Hematopoietic multipotent progenitor cell treated with erythropoietin and hydrocortisone succinate and interleukin-3 and kit ligand, for 17 days (in vitro differentiated cells): ENCODE results near the gene RXRA.
A peak's percentile ranks its signal among the peaks of the same experiment; 100 is the strongest.

ENCODE experiments used
- DNase-seq: peaks from one replicate; pipeline ENCODE4 v3.0.0-alpha.2; 2015; ENCODE audit warnings: low spot score

The RXRA gene

GRCh38 chr9:134384811-134385479 is 58.7 kb downstream of the RXRA start:
- no peak for DNase-seq

GRCh38 chr9:134385915-134386314 is 59.7 kb downstream of the RXRA start:
- DNase-seq = no peak

GRCh38 chr9:134386951-134387831 is 60.9 kb downstream of the RXRA start:
- no peak for DNase-seq

- no peak for DNase-seq
Measured at GRCh38 chr9:134388289-134388808, 62.1 kb downstream of the RXRA start.

- DNase-seq = no peak
Measured at GRCh38 chr9:134388976-134389375, 62.7 kb downstream of the RXRA start.

- no peak for DNase-seq
Measured at GRCh38 chr9:134389642-134390041, 63.4 kb downstream of the RXRA start.

GRCh38 chr9:134390537-134390936 is 64.3 kb downstream of the RXRA start:
- DNase-seq = no peak

- no peak for DNase-seq
Measured at GRCh38 chr9:134390947-134391318, 64.7 kb downstream of the RXRA start.

GRCh38 chr9:134391319-134392231 is 65.3 kb downstream of the RXRA start:
- no peak for DNase-seq

- DNase-seq = no peak
Measured at GRCh38 chr9:134392900-134393299, 66.6 kb downstream of the RXRA start.

- DNase-seq = no peak
Measured at GRCh38 chr9:134393582-134394280, 67.5 kb downstream of the RXRA start.

- DNase-seq = no peak
Measured at GRCh38 chr9:134395002-134395517, 68.8 kb downstream of the RXRA start.

GRCh38 chr9:134395737-134396257 is 69.5 kb downstream of the RXRA start:
- DNase-seq = no peak

GRCh38 chr9:134396258-134396742 is 70.0 kb downstream of the RXRA start:
- no peak for DNase-seq

GRCh38 chr9:134396825-134397224 is 70.6 kb downstream of the RXRA start:
- no peak for DNase-seq

GRCh38 chr9:134398756-134399155 is 72.5 kb downstream of the RXRA start:
- no peak for DNase-seq

- peak; percentile 56 for DNase-seq
Measured at GRCh38 chr9:134399435-134400056, 73.3 kb downstream of the RXRA start.

GRCh38 chr9:134400283-134400682 is 74.0 kb downstream of the RXRA start:
- DNase-seq = no peak

- DNase-seq = no peak
Measured at GRCh38 chr9:134401391-134401790, 75.1 kb downstream of the RXRA start.

- no peak for DNase-seq
Measured at GRCh38 chr9:134402182-134402581, 75.9 kb downstream of the RXRA start.
